Mesenchymal stem cell (in vitro differentiated cells and primary cell): ENCODE measurements around the gene GIMD1.
"Not testable (repeated sequence)": the region's sequence is repeated elsewhere in the genome, so short reads cannot be mapped to it uniquely, and the experiment has no call there.

Source experiments
- DNase-seq: peaks from one replicate; pipeline ENCODE4 v3.0.0-alpha.2; 2013
- H2AFZ ChIP-seq: one replicate; pipeline ENCODE4 v1.6.1; 2013; ENCODE audit warnings: low read depth, mild to moderate bottlenecking, control low read depth, inconsistent platforms, low read length, moderate library complexity
- H2AK5ac ChIP-seq: 2 replicates; pipeline ENCODE4 v1.6.1; 2013; ENCODE audit warnings: low read length, moderate library complexity, mild to moderate bottlenecking, inconsistent platforms; ENCODE audit not compliant: severe bottlenecking
- H2BK120ac ChIP-seq: one replicate; pipeline ENCODE4 v1.6.1; 2013; ENCODE audit warnings: low read depth, mild to moderate bottlenecking, inconsistent platforms, low read length, moderate library complexity
- H2BK12ac ChIP-seq, 2 experiments: one replicate each; pipeline ENCODE4 v1.6.1; 2013; ENCODE audit warnings: inconsistent platforms in 2 of 2, low read length in 2 of 2, mild to moderate bottlenecking in 2 of 2, moderate library complexity in 2 of 2, control low read depth in 1 of 2
- H2BK15ac ChIP-seq: one replicate; pipeline ENCODE4 v1.6.1; 2013; ENCODE audit warnings: mild to moderate bottlenecking, low read depth, inconsistent platforms; ENCODE audit not compliant: poor library complexity, severe bottlenecking
- H2BK5ac ChIP-seq: 2 replicates; pipeline ENCODE4 v1.6.1; 2013; ENCODE audit warnings: low read depth, mild to moderate bottlenecking, low read length, control low read depth, inconsistent platforms; ENCODE audit not compliant: poor library complexity, severe bottlenecking
- H3K14ac ChIP-seq, 2 experiments: one replicate each; pipeline ENCODE4 v1.6.1; 2013; ENCODE audit warnings: inconsistent platforms in 2 of 2, low read length in 2 of 2, control low read depth in 1 of 2, mild to moderate bottlenecking in 1 of 2, moderate library complexity in 1 of 2
- H3K18ac ChIP-seq, 2 experiments: one replicate each; pipeline ENCODE4 v1.6.1; 2013; ENCODE audit warnings: inconsistent platforms in 2 of 2, low read length in 2 of 2, control low read depth in 1 of 2, low read depth in 1 of 2, mild to moderate bottlenecking in 1 of 2
- H3K23ac ChIP-seq, 2 experiments: one replicate each; pipeline ENCODE4 v1.6.1; 2013; ENCODE audit warnings: inconsistent platforms in 2 of 2, low read length in 2 of 2, mild to moderate bottlenecking in 2 of 2, moderate library complexity in 2 of 2, control low read depth in 1 of 2
- H3K27ac ChIP-seq: 2 replicates; pipeline ENCODE4 v1.5.1; 2013; ENCODE audit warnings: mild to moderate bottlenecking, moderate library complexity, low read length, control low read depth, inconsistent platforms; ENCODE audit not compliant: poor library complexity, severe bottlenecking
- H3K27me3 ChIP-seq, 2 experiments: 2 replicates each; pipeline versions ENCODE4 v1.6.1 to v1.7.0; 2013; ENCODE audit warnings: low read length in 2 of 2, mild to moderate bottlenecking in 2 of 2, moderate library complexity in 2 of 2, control low read depth in 1 of 2, inconsistent platforms in 1 of 2; ENCODE audit not compliant: control insufficient read depth in 1 of 2, insufficient read depth in 1 of 2
- H3K36me3 ChIP-seq, 2 experiments: 2 replicates each; pipeline versions ENCODE4 v1.6.1 to v1.7.0; 2013; ENCODE audit warnings: low read length in 2 of 2, control low read depth in 1 of 2, inconsistent platforms in 1 of 2, low read depth in 1 of 2, mild to moderate bottlenecking in 1 of 2; ENCODE audit not compliant: insufficient read depth in 2 of 2, control insufficient read depth in 1 of 2
- H3K4ac ChIP-seq, 2 experiments: one replicate each; pipeline ENCODE4 v1.6.1; 2013; ENCODE audit warnings: inconsistent platforms in 2 of 2, low read length in 2 of 2, mild to moderate bottlenecking in 2 of 2, moderate library complexity in 2 of 2, control low read depth in 1 of 2, low read depth in 1 of 2
- H3K4me1 ChIP-seq: 2 replicates; pipeline ENCODE4 v1.6.1; 2013; ENCODE audit warnings: low read depth, low read length, control low read depth; ENCODE audit not compliant: control insufficient read depth, insufficient read depth
- H3K4me2 ChIP-seq: 2 replicates; pipeline ENCODE4 v1.6.1; 2013; ENCODE audit warnings: low read length, mild to moderate bottlenecking, inconsistent platforms; ENCODE audit not compliant: poor library complexity, severe bottlenecking
- H3K4me3 ChIP-seq, 2 experiments: 2 replicates each; pipeline versions ENCODE4 v1.5.1 to v1.7.0; 2013; ENCODE audit warnings: low read length in 2 of 2, mild to moderate bottlenecking in 2 of 2, control low read depth in 1 of 2, low read depth in 1 of 2; ENCODE audit not compliant: insufficient read depth in 1 of 2
- H3K79me1 ChIP-seq: replicated peaks from 2 replicates; pipeline ENCODE4 v1.6.1; 2013; ENCODE audit warnings: mild to moderate bottlenecking, control low read depth, low read length, inconsistent platforms; ENCODE audit not compliant: poor library complexity, severe bottlenecking
- H3K9ac ChIP-seq: 2 replicates; pipeline ENCODE4 v1.7.0; 2013; ENCODE audit warnings: mild to moderate bottlenecking, low read length, moderate library complexity
- H3K9me3 ChIP-seq: 2 replicates; pipeline ENCODE4 v1.7.0; 2013; ENCODE audit warnings: mild to moderate bottlenecking, low read length; ENCODE audit not compliant: control insufficient read depth
- H4K8ac ChIP-seq: one replicate; pipeline ENCODE4 v1.6.1; 2013; ENCODE audit warnings: inconsistent platforms, mild to moderate bottlenecking, low read length, moderate library complexity
- H4K91ac ChIP-seq: one replicate; pipeline ENCODE4 v1.6.1; 2013; ENCODE audit warnings: mild to moderate bottlenecking, low read length, inconsistent platforms
- WGBS: methylation state at CpG from one replicate; pipeline ENCODE4 v1.1.7; 2013; ENCODE audit warnings: mixed read lengths; 5-methylcytosine and 5-hydroxymethylcytosine counted together

Gene GIMD1

GRCh38 chr4:106321814-106322213 lies 46.8 kb downstream of the GIMD1 start:
- H3K36me3 ChIP-seq = peaks cover 12 to 22% of the 10 kb centered on the region in 2 experiments
- H4K91ac ChIP-seq, H2AK5ac ChIP-seq, H3K4me3 ChIP-seq, H3K4me2 ChIP-seq, H3K9ac ChIP-seq, H2AFZ ChIP-seq, H2BK12ac ChIP-seq, H3K27me3 ChIP-seq, H2BK15ac ChIP-seq, H3K4ac ChIP-seq, H2BK5ac ChIP-seq, H3K79me1 ChIP-seq, H3K4me1 ChIP-seq, H4K8ac ChIP-seq, H3K9me3 ChIP-seq, H3K18ac ChIP-seq, DNase-seq, H3K14ac ChIP-seq, H3K23ac ChIP-seq, H3K27ac ChIP-seq, H2BK120ac ChIP-seq: not testable (repeated sequence)
- WGBS = 80% methylated on average over 4 of the region's 6 CpGs

GRCh38 chr4:106321168-106321567 lies 47.4 kb downstream of the GIMD1 start:
- not testable (repeated sequence) for H3K79me1 ChIP-seq, H3K27ac ChIP-seq, H3K23ac ChIP-seq, H3K18ac ChIP-seq, H2BK120ac ChIP-seq, H2BK5ac ChIP-seq, H3K9ac ChIP-seq, H3K4me3 ChIP-seq, H2AFZ ChIP-seq, H2AK5ac ChIP-seq, H3K27me3 ChIP-seq, H3K4me1 ChIP-seq, H2BK15ac ChIP-seq, H3K9me3 ChIP-seq, H3K14ac ChIP-seq, H4K8ac ChIP-seq, DNase-seq, H2BK12ac ChIP-seq, H3K4ac ChIP-seq, H4K91ac ChIP-seq, H3K4me2 ChIP-seq
- peaks cover 9 to 17% of the 10 kb centered on the region in 2 experiments for H3K36me3 ChIP-seq
- 99% methylated on average over 34 of the region's 34 CpGs for WGBS

- Histone ChIP-seq H2AFZ (no peak overlapping the region), H3K36me3 (peaks cover 8 to 9% of the 10 kb centered on the region in 2 experiments)
- no CpG with 5 or more reads among the region's 1 CpG for WGBS
These were observed 48.3 kb downstream of the GIMD1 start for GRCh38 chr4:106320235-106320634.

GRCh38 chr4:106318511-106318910 lies 50.1 kb downstream of the GIMD1 start:
- Histone ChIP-seq H4K91ac (no peak overlapping the region), H3K18ac (no peak overlapping the region), H3K23ac (no peak overlapping the region), H3K4me1 (peaks cover 4% of the 10 kb centered on the region), H2AK5ac (no peak overlapping the region), H2BK12ac (no peak overlapping the region), H3K27ac (no peak overlapping the region), H3K4ac (no peak overlapping the region), H3K4me3 (peak overlapping the region in 1 of 2 experiments; percentile 99), H3K36me3 (peaks cover 6 to 9% of the 10 kb centered on the region in 2 experiments), H2BK120ac (no peak overlapping the region), H2BK5ac (no peak overlapping the region), H2BK15ac (no peak overlapping the region), H4K8ac (no peak overlapping the region), H2AFZ (no peak overlapping the region), H3K9me3 (no peaks in the 10 kb centered on the region), H3K4me2 (no peak overlapping the region), H3K14ac (no peak overlapping the region), H3K9ac (peak overlapping the region; percentile 99), H3K27me3 (no peaks in the 10 kb centered on the region), H3K79me1 (peaks cover 2% of the 10 kb centered on the region)
- no peak for DNase-seq

More at GRCh38 chr4:106320235-106320634, 48.3 kb downstream of the GIMD1 start:
- Histone ChIP-seq H3K4me1 (peaks cover 3% of the 10 kb centered on the region), H3K79me1 (peaks cover 2% of the 10 kb centered on the region), H3K23ac (no peak overlapping the region), H3K14ac (no peak overlapping the region), H3K9ac (no peak overlapping the region), H2BK12ac (no peak overlapping the region), H2BK15ac (no peak overlapping the region), H2BK5ac (no peak overlapping the region), H3K4ac (no peak overlapping the region), H3K18ac (no peak overlapping the region), H2AK5ac (no peak overlapping the region), H2BK120ac (no peak overlapping the region), H3K9me3 (no peaks in the 10 kb centered on the region), H4K8ac (no peak overlapping the region), H3K27me3 (no peaks in the 10 kb centered on the region), H3K4me3 (no peak overlapping the region), H3K4me2 (no peak overlapping the region), H4K91ac (no peak overlapping the region), H3K27ac (no peak overlapping the region)
- no peak for DNase-seq
